ENCODE results near the gene AGAP1. TPM values are rescaled to one million over a fixed set of nuclear protein-coding genes. Genes with fewer than 3 reads are reported as not detected.
A peak's percentile ranks its signal among the peaks of the same experiment; 100 is the strongest.

AGAP1 gene
- total RNA-seq, 1 donor = 18.5 TPM

DNA sequence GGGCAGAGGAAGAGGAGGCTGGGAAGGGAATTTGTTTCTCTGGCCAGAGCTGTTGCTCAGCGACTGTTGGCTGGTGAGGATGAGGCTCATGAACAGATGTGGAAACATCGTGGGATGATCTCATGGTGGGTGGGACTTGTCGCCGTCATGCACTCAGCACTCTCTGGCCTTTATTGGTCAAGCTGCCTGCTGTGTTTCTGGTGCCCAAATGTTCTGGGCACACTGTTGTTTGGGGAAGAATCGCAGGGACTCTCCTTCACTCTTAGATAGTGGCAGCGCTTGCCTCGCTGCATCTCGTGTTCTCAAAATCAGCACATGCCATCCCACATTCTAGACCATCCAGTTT is 145.6 kb downstream of the AGAP1 start:
- TF ChIP-seq, protein P1, sequence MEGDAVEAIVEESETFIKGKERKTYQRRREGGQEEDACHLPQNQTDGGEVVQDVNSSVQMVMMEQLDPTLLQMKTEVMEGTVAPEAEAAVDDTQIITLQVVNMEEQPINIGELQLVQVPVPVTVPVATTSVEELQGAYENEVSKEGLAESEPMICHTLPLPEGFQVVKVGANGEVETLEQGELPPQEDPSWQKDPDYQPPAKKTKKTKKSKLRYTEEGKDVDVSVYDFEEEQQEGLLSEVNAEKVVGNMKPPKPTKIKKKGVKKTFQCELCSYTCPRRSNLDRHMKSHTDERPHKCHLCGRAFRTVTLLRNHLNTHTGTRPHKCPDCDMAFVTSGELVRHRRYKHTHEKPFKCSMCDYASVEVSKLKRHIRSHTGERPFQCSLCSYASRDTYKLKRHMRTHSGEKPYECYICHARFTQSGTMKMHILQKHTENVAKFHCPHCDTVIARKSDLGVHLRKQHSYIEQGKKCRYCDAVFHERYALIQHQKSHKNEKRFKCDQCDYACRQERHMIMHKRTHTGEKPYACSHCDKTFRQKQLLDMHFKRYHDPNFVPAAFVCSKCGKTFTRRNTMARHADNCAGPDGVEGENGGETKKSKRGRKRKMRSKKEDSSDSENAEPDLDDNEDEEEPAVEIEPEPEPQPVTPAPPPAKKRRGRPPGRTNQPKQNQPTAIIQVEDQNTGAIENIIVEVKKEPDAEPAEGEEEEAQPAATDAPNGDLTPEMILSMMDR (IDR thresholded peaks at IDR 0.05; ENCODE audit: extremely low read depth, low read depth, low read length) = no peak
- peak; percentile 85 for DNase-seq (ENCODE audit: insufficient read length, low spot score, missing footprints)
- Histone ChIP-seq H3K9me3 (ENCODE audit: low read depth, low read length) (no peaks in the 10 kb centered on the region), H3K27ac (ENCODE audit: low read depth, low read length) (peak overlapping the region; percentile 69), H3K4me1 (ENCODE audit: insufficient read depth, low read length) (peaks cover 54% of the 10 kb centered on the region), H3K4me3 (ENCODE audit: insufficient read depth, low read length) (no peak overlapping the region), H3K27me3 (ENCODE audit: insufficient read depth, low read length) (no peaks in the 10 kb centered on the region), H2AFZ (ENCODE audit: low read length) (no peak overlapping the region), H4K20me1 (ENCODE audit: insufficient read depth, low read length) (peaks cover 12% of the 10 kb centered on the region), H3K36me3 (ENCODE audit: insufficient read depth, low read length) (no peaks in the 10 kb centered on the region), H3K4me2 (ENCODE audit: insufficient read depth, low read length) (no peak overlapping the region), H3K79me2 (ENCODE audit: insufficient read depth, low read length) (peaks cover 47% of the 10 kb centered on the region)

DNA sequence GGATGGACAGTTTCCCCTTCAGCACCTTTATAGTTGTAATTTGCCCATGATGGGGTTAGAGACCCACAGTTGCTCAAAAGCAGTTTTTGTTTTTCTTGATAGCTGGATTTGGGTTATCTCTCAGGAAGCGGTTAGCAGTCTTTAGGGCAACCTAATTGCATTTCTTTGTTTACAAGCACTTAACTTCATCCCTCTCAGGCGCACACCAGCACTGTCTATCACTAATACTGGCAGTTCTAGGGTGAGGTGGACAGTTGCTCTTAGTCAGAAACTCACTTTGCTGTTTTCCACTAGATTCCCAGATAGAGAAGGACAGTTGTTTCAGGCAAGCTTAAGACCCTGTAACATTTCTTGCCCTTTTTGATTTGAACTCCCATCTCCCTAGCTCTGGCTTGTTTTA is 146.0 kb downstream of the AGAP1 start:
- TF ChIP-seq, protein P1 (IDR thresholded peaks at IDR 0.05; ENCODE audit: extremely low read depth, low read depth, low read length) = no peak

DNA sequence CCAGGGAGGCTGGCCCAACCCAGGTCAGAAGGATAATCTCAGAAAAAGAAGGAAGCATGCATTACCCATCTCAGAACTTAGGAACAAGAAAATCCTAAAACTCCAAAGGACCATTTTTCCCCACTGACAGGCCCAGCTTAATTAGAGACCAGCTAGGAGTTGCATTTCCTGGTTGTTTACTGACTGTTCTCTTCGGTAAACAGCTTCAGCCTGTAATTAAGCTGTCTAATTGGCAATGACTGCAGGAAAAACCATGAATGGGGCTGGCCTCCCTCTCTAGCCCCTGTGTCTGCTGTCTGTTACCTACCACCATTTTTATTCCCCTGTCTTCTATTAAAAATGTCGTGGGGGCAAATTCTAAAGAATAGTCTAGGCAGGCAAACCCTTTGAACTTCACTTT is 146.5 kb downstream of the AGAP1 start:
- H3K27ac ChIP-seq (ENCODE audit: low read depth, low read length) = peak overlapping the region; percentile 69

More for the DNA sequence above, 146.0 kb downstream of the AGAP1 start:
- no peaks in the 10 kb centered on the region for H3K9me3 ChIP-seq (ENCODE audit: low read depth, low read length)
- H3K36me3 ChIP-seq (ENCODE audit: insufficient read depth, low read length) = no peaks in the 10 kb centered on the region
- no peak overlapping the region for H3K4me2 ChIP-seq (ENCODE audit: insufficient read depth, low read length)
- no peaks in the 10 kb centered on the region for H3K27me3 ChIP-seq (ENCODE audit: insufficient read depth, low read length)
- no peak overlapping the region for H2AFZ ChIP-seq (ENCODE audit: low read length)
- H3K79me2 ChIP-seq (ENCODE audit: insufficient read depth, low read length) = peaks cover 50% of the 10 kb centered on the region
- H3K27ac ChIP-seq (ENCODE audit: low read depth, low read length) = peak overlapping the region; percentile 69
- H3K4me1 ChIP-seq (ENCODE audit: insufficient read depth, low read length) = peaks cover 49% of the 10 kb centered on the region
- peaks cover 12% of the 10 kb centered on the region for H4K20me1 ChIP-seq (ENCODE audit: insufficient read depth, low read length)
- H3K4me3 ChIP-seq (ENCODE audit: insufficient read depth, low read length) = no peak overlapping the region
- no peak for DNase-seq (ENCODE audit: insufficient read length, low spot score, missing footprints)

GRCh38 chr2:235640926-235641723 is 147.3 kb downstream of the AGAP1 start:
- Histone ChIP-seq H3K27me3 (ENCODE audit: insufficient read depth, low read length) (no peaks in the 10 kb centered on the region), H3K79me2 (ENCODE audit: insufficient read depth, low read length) (peaks cover 62% of the 10 kb centered on the region), H3K4me1 (ENCODE audit: insufficient read depth, low read length) (peaks cover 41% of the 10 kb centered on the region), H2AFZ (ENCODE audit: low read length) (no peak overlapping the region), H3K27ac (ENCODE audit: low read depth, low read length) (peak overlapping the region; percentile 69), H3K4me3 (ENCODE audit: insufficient read depth, low read length) (peak overlapping the region; percentile 29), H3K4me2 (ENCODE audit: insufficient read depth, low read length) (peak overlapping the region; percentile 69), H4K20me1 (ENCODE audit: insufficient read depth, low read length) (peaks cover 14% of the 10 kb centered on the region), H3K9me3 (ENCODE audit: low read depth, low read length) (no peaks in the 10 kb centered on the region), H3K36me3 (ENCODE audit: insufficient read depth, low read length) (no peaks in the 10 kb centered on the region)
- DNase-seq (ENCODE audit: insufficient read length, low spot score, missing footprints) = no peak
- TF ChIP-seq, protein P1 (IDR thresholded peaks at IDR 0.05; ENCODE audit: extremely low read depth, low read depth, low read length) = no peak

More for the DNA sequence above, 146.5 kb downstream of the AGAP1 start:
- Histone ChIP-seq H3K4me3 (ENCODE audit: insufficient read depth, low read length) (no peak overlapping the region), H3K4me1 (ENCODE audit: insufficient read depth, low read length) (peaks cover 44% of the 10 kb centered on the region), H3K9me3 (ENCODE audit: low read depth, low read length) (no peaks in the 10 kb centered on the region), H3K4me2 (ENCODE audit: insufficient read depth, low read length) (peak overlapping the region; percentile 69), H3K27me3 (ENCODE audit: insufficient read depth, low read length) (no peaks in the 10 kb centered on the region), H3K79me2 (ENCODE audit: insufficient read depth, low read length) (peaks cover 55% of the 10 kb centered on the region), H4K20me1 (ENCODE audit: insufficient read depth, low read length) (peaks cover 10% of the 10 kb centered on the region), H2AFZ (ENCODE audit: low read length) (no peak overlapping the region), H3K36me3 (ENCODE audit: insufficient read depth, low read length) (no peaks in the 10 kb centered on the region)
- no peak for DNase-seq (ENCODE audit: insufficient read length, low spot score, missing footprints)
- TF ChIP-seq, protein P1 (IDR thresholded peaks at IDR 0.05; ENCODE audit: extremely low read depth, low read depth, low read length) = no peak
